Activated CD4-positive, alpha-beta T cell treated with anti-CD3 and anti-CD28 coated beads for 36 hours (primary cell): ENCODE data around the gene EEF1A1. TPM values are rescaled to one million over a fixed set of nuclear protein-coding genes. Genes with fewer than 3 reads are reported as not detected.

Source experiments
- total RNA-seq, 2 experiments: library from RNA; stranded (reverse); gene quantifications; one replicate each; pipeline ENCODE4 v1.2.3, GENCODE V29; 2021

The EEF1A1 gene
- total RNA-seq, 2 experiments from 2014 or later, result 11,209 to 15,482 TPM

Other genes with a start within 250 kb of the EEF1A1 start
- gene DPPA5, start 166.8 kb downstream of the EEF1A1 start, total RNA-seq, result not detected
- gene KHDC3L, start 158.4 kb downstream of the EEF1A1 start, total RNA-seq, result not detected
- under 1 TPM; 0.55 to 0.86 TPM for gene OOEP, start 151.1 kb downstream of the EEF1A1 start, total RNA-seq
- under 1 TPM; 0.51 to 0.66 TPM for gene DDX43, start 126.2 kb downstream of the EEF1A1 start, total RNA-seq
- gene CGAS, start 68.7 kb downstream of the EEF1A1 start, total RNA-seq, result 10 to 100 TPM; 22.2 to 24.1 TPM
- 10 to 100 TPM; 45.0 to 49.7 TPM for gene MTO1, start 59.3 kb downstream of the EEF1A1 start, total RNA-seq
- gene SLC17A5, start 133.0 kb upstream of the EEF1A1 start, total RNA-seq, result 1 to 10 TPM; 3.2 to 4.0 TPM
- gene CD109, start 175.2 kb upstream of the EEF1A1 start, total RNA-seq, result 10 to 100 TPM; 13.2 to 15.8 TPM